ENCODE measurements around the gene CTIF.

The CTIF gene

GRCh38 chr18:48609820-48610815 is 71.3 kb downstream of the CTIF start:
- Mint-ChIP-seq H3K27me3 (peaks cover 2% of the 10 kb centered on the region), H3K4me3 (no peak overlapping the region), H3K4me1 (no peaks in the 10 kb centered on the region), H3K36me3 (no peaks in the 10 kb centered on the region), H3K27ac (no peak overlapping the region), H3K9me3 (no peaks in the 10 kb centered on the region)

- Mint-ChIP-seq H3K27ac (no peak overlapping the region), H3K27me3 (peaks cover 2% of the 10 kb centered on the region), H3K4me1 (no peaks in the 10 kb centered on the region), H3K4me3 (no peak overlapping the region), H3K36me3 (no peaks in the 10 kb centered on the region), H3K9me3 (no peaks in the 10 kb centered on the region)
Observed at GRCh38 chr18:48611203-48611602, 72.4 kb downstream of the CTIF start.

- no peaks in the 10 kb centered on the region for H3K36me3 Mint-ChIP-seq
- no peaks in the 10 kb centered on the region for H3K4me1 Mint-ChIP-seq
- H3K4me3 Mint-ChIP-seq = no peak overlapping the region
- H3K27me3 Mint-ChIP-seq = peaks cover 2% of the 10 kb centered on the region
- H3K27ac Mint-ChIP-seq = no peak overlapping the region
- no peaks in the 10 kb centered on the region for H3K9me3 Mint-ChIP-seq
Observed at GRCh38 chr18:48611785-48612480, 73.1 kb downstream of the CTIF start.

GRCh38 chr18:48612511-48612910 is 73.7 kb downstream of the CTIF start:
- Mint-ChIP-seq H3K27me3 (peaks cover 2% of the 10 kb centered on the region), H3K27ac (no peak overlapping the region), H3K4me3 (no peak overlapping the region), H3K4me1 (no peaks in the 10 kb centered on the region), H3K36me3 (no peaks in the 10 kb centered on the region), H3K9me3 (no peaks in the 10 kb centered on the region)

GRCh38 chr18:48612917-48613316 is 74.1 kb downstream of the CTIF start:
- no peak overlapping the region for H3K4me3 Mint-ChIP-seq
- H3K36me3 Mint-ChIP-seq = no peaks in the 10 kb centered on the region
- no peaks in the 10 kb centered on the region for H3K4me1 Mint-ChIP-seq
- H3K9me3 Mint-ChIP-seq = no peaks in the 10 kb centered on the region
- H3K27ac Mint-ChIP-seq = no peak overlapping the region
- peaks cover under 1% of the 10 kb centered on the region for H3K27me3 Mint-ChIP-seq

GRCh38 chr18:48613589-48614404 is 75.0 kb downstream of the CTIF start:
- H3K9me3 Mint-ChIP-seq = no peaks in the 10 kb centered on the region
- no peak overlapping the region for H3K27ac Mint-ChIP-seq
- H3K4me3 Mint-ChIP-seq = no peak overlapping the region
- no peaks in the 10 kb centered on the region for H3K36me3 Mint-ChIP-seq
- H3K4me1 Mint-ChIP-seq = no peaks in the 10 kb centered on the region
- no peaks in the 10 kb centered on the region for H3K27me3 Mint-ChIP-seq

- Mint-ChIP-seq H3K27ac (no peak overlapping the region), H3K4me1 (no peaks in the 10 kb centered on the region)
Observed at GRCh38 chr18:48615566-48616401, 77.0 kb downstream of the CTIF start.

GRCh38 chr18:48616484-48617255 is 77.8 kb downstream of the CTIF start:
- no peaks in the 10 kb centered on the region for H3K9me3 Mint-ChIP-seq
- no peaks in the 10 kb centered on the region for H3K27me3 Mint-ChIP-seq
- H3K27ac Mint-ChIP-seq = no peak overlapping the region
- H3K4me1 Mint-ChIP-seq = no peaks in the 10 kb centered on the region
- no peak overlapping the region for H3K4me3 Mint-ChIP-seq
- H3K36me3 Mint-ChIP-seq = no peaks in the 10 kb centered on the region

More at GRCh38 chr18:48615566-48616401, 77.0 kb downstream of the CTIF start:
- H3K36me3 Mint-ChIP-seq = no peaks in the 10 kb centered on the region
- H3K9me3 Mint-ChIP-seq = no peaks in the 10 kb centered on the region
- no peaks in the 10 kb centered on the region for H3K27me3 Mint-ChIP-seq
- H3K4me3 Mint-ChIP-seq = no peak overlapping the region

- H3K9me3 Mint-ChIP-seq = no peaks in the 10 kb centered on the region
- no peaks in the 10 kb centered on the region for H3K36me3 Mint-ChIP-seq
- H3K4me1 Mint-ChIP-seq = no peaks in the 10 kb centered on the region
- H3K27me3 Mint-ChIP-seq = no peaks in the 10 kb centered on the region
- H3K27ac Mint-ChIP-seq = no peak overlapping the region
- H3K4me3 Mint-ChIP-seq = no peak overlapping the region
Observed at GRCh38 chr18:48617844-48618497, 79.1 kb downstream of the CTIF start.

- H3K27ac Mint-ChIP-seq = no peak overlapping the region
- no peaks in the 10 kb centered on the region for H3K36me3 Mint-ChIP-seq
- H3K9me3 Mint-ChIP-seq = no peaks in the 10 kb centered on the region
- no peaks in the 10 kb centered on the region for H3K27me3 Mint-ChIP-seq
- no peaks in the 10 kb centered on the region for H3K4me1 Mint-ChIP-seq
- H3K4me3 Mint-ChIP-seq = no peak overlapping the region
Observed at GRCh38 chr18:48619016-48619415, 80.2 kb downstream of the CTIF start.

- Mint-ChIP-seq H3K4me1 (no peaks in the 10 kb centered on the region), H3K36me3 (no peaks in the 10 kb centered on the region), H3K27me3 (no peaks in the 10 kb centered on the region), H3K4me3 (no peak overlapping the region), H3K27ac (no peak overlapping the region), H3K9me3 (no peaks in the 10 kb centered on the region)
Observed at GRCh38 chr18:48619501-48619900, 80.7 kb downstream of the CTIF start.

GRCh38 chr18:48620071-48620470 is 81.2 kb downstream of the CTIF start:
- H3K27me3 Mint-ChIP-seq = no peaks in the 10 kb centered on the region
- no peak overlapping the region for H3K27ac Mint-ChIP-seq
- no peak overlapping the region for H3K4me3 Mint-ChIP-seq
- no peaks in the 10 kb centered on the region for H3K4me1 Mint-ChIP-seq
- no peaks in the 10 kb centered on the region for H3K36me3 Mint-ChIP-seq
- no peaks in the 10 kb centered on the region for H3K9me3 Mint-ChIP-seq

- H3K4me1 Mint-ChIP-seq = no peaks in the 10 kb centered on the region
- H3K27ac Mint-ChIP-seq = no peak overlapping the region
- no peaks in the 10 kb centered on the region for H3K9me3 Mint-ChIP-seq
- H3K4me3 Mint-ChIP-seq = no peak overlapping the region
- no peaks in the 10 kb centered on the region for H3K27me3 Mint-ChIP-seq
- no peaks in the 10 kb centered on the region for H3K36me3 Mint-ChIP-seq
Observed at GRCh38 chr18:48621240-48621639, 82.4 kb downstream of the CTIF start.

All from activated naive CD4-positive, alpha-beta T cell treated with anti-CD3 and anti-CD28 coated beads, Interleukin-2, amount 50 U/mL, for 24 hours (primary cell).